H1 (cell line): ENCODE data around the gene TIGD1. TPM values are rescaled to one million over a fixed set of nuclear protein-coding genes. Genes with fewer than 3 reads are reported as not detected.

Experiments
- ASH2L ChIP-seq: fragments of 200-600, 300-600 bp; sonication (generic); IDR thresholded peaks from one replicate; pipeline ENCODE4 v1.7.1; 2017; ENCODE audit warnings: low read length
- CHD2 ChIP-seq: IDR thresholded peaks from 2 replicates; pipeline ENCODE4 v1.6.1; 2012; ENCODE audit warnings: low read length, improper control_type of control experiment
- GABPA ChIP-seq: IDR thresholded peaks from 2 replicates; pipeline ENCODE4 v1.6.1; 2011; ENCODE audit warnings: mild to moderate bottlenecking, low read length, moderate library complexity, borderline replicate concordance; ENCODE audit not compliant: insufficient read depth
- JUN ChIP-seq: IDR thresholded peaks from 2 replicates; pipeline ENCODE4 v1.6.1; 2011; ENCODE audit warnings: low read depth, mild to moderate bottlenecking, improper control_type of control experiment, low read length
- SP1 ChIP-seq: IDR thresholded peaks from 2 replicates; pipeline ENCODE4 v1.6.1; 2011; ENCODE audit warnings: low read depth, low read length
- TCF12 ChIP-seq: IDR thresholded peaks from 2 replicates; pipeline ENCODE4 v1.6.1; 2011; ENCODE audit warnings: low read depth, mild to moderate bottlenecking, low read length
- polyA plus RNA-seq, 7 experiments: library from polyadenylated mRNA; depleted of rRNA in 3 of 7; stranded (reverse) in 5 of 7; unstranded in 2 of 7; fragments of >200 nt in 5 of 7; fragments of 200-250 nt in 2 of 7; gene quantifications; 1 replicate in 5 of 7; 2 replicates in 1 of 7; 4 replicates in 1 of 7; pipeline versions ENCODE4 v1.2.1 to v1.2.3, GENCODE V29; 2011 to 2013; ENCODE audit warnings: missing spikeins in 2 of 7, mixed read lengths in 2 of 7
- total RNA-seq: library from RNA; stranded (reverse); fragmentation: NEBNext Ultra II Directional; extraction: Animal tissue kit (Norgen Biotek cat#: 25700); gene quantifications from 2 replicates; pipeline ENCODE4 v1.2.1, GENCODE V29; 2021

The TIGD1 gene
- total and polyA plus RNA-seq, 2 of the 8 experiments (the other 6 are each of a cell fraction or from before 2014, with no cell fraction given) = 4.7 to 8.3 TPM

DNA sequence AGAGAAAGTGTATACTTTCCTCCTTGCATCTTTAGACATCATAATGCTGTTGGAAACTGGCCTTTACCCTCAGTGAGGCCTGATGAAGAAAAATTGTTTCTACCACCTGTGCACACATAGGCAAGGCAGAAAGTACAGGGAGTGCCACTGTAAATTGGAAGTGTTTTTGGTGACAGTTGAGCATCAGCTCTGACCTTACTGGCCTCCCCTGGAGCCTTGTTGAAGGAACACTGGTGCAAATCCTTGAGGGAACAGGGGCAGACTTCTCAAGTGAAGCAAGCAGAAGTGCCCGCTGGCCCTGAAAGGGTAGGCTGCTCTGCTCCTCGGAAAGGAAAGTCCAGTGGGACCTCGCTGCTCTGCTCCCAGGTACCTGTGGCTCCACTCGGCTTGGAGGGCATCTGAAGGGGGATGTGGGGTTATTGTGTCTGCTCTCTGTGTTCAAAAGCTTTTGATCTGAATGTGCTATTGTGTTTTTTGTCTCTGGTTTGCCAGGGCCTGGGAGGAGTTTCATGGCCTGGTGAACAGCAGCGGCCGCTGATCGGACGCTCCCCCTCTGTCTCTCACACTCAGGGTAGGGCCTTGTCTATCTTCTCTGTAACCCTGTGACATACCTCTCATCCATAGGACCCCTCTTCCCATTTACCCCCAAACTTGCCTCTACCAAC is 23.5 kb upstream of the TIGD1 start (continued):
- TF ChIP-seq JUN (no peak), CHD2 (no peak), TCF12 (no peak), ASH2L (no peak), SP1 (no peak), GABPA (no peak)
